A673 (cell line): Measurements from ENCODE around the gene AEBP2. TPM values are rescaled to one million over a fixed set of nuclear protein-coding genes. Genes with fewer than 3 reads are reported as not detected.

Experiments used
- BruUV-seq: library from RNA; stranded (reverse); fragments of 400-500 nt; replicated peaks from 2 replicates; lab custom pipeline; 2021; lab: Mats Ljungman, UMichigan
- CTCF ChIA-PET: fragments of 300-600 bp; sonication (Branson Sonifier 250); formaldehyde crosslinking; loops from one replicate; lab custom pipeline; 2022; ENCODE audit warnings: antibody characterized with exemption; lab: Charles Lee
- POLR2A ChIA-PET: fragments of 300-600 bp; sonication (Branson Sonifier 250); formaldehyde crosslinking; loops from one replicate; lab custom pipeline; 2022; ENCODE audit warnings: antibody characterized with exemption; ENCODE audit not compliant: low non-redundant PET; lab: Charles Lee
- DNase-seq: peaks from one replicate; pipeline ENCODE4 v3.0.0-alpha.2; 2015; ENCODE audit warnings: low spot score
- H3K27ac ChIP-seq: fragments of 200-600 bp; sonication (generic); 2 replicates; pipeline ENCODE4 v1.5.1; 2016; ENCODE audit warnings: mixed run types, low read depth, mild to moderate bottlenecking, mixed read lengths, antibody characterized with exemption, low read length; ENCODE audit not compliant: poor library complexity, severe bottlenecking
- H3K27me3 ChIP-seq: fragments of 200-600 bp; sonication (generic); replicated peaks from 2 replicates; pipeline ENCODE4 v1.6.1; 2017; ENCODE audit warnings: mixed run types, low read depth, mild to moderate bottlenecking, mixed read lengths, antibody characterized with exemption, low read length; ENCODE audit not compliant: insufficient read depth, poor library complexity
- H3K36me3 ChIP-seq: fragments of 200-600 bp; sonication (generic); 2 replicates; pipeline ENCODE4 v1.6.1; 2016; ENCODE audit warnings: mixed run types, mild to moderate bottlenecking, mixed read lengths, antibody characterized with exemption, low read length; ENCODE audit not compliant: insufficient read depth, poor library complexity, severe bottlenecking
- H3K4me1 ChIP-seq: fragments of 200-600 bp; sonication (generic); 2 replicates; pipeline ENCODE4 v1.6.1; 2017; ENCODE audit warnings: mixed run types, mild to moderate bottlenecking, mixed read lengths, antibody characterized with exemption, low read length; ENCODE audit not compliant: insufficient read depth, poor library complexity, severe bottlenecking
- H3K4me3 ChIP-seq: fragments of 200-600 bp; sonication (generic); 2 replicates; pipeline ENCODE4 v1.5.1; 2016; ENCODE audit warnings: low read depth, mixed run types, mild to moderate bottlenecking, mixed read lengths, low read length; ENCODE audit not compliant: poor library complexity, severe bottlenecking
- H3K9me3 ChIP-seq: fragments of 200-600 bp; sonication (generic); 2 replicates; pipeline ENCODE4 v1.6.1; 2016; ENCODE audit warnings: mixed run types, low read depth, mild to moderate bottlenecking, mixed read lengths, antibody characterized with exemption, low read length; ENCODE audit not compliant: poor library complexity, severe bottlenecking
- EZH2 ChIP-seq: fragments of 200-600 bp; sonication (generic); IDR thresholded peaks from 2 replicates; pipeline ENCODE4 v1.6.1; 2017; ENCODE audit warnings: borderline replicate concordance, low read depth, mild to moderate bottlenecking, mixed read lengths, antibody characterized with exemption, low read length; ENCODE audit not compliant: poor library complexity, severe bottlenecking
- intact Hi-C: fragments of 100-400 bp; cut with micrococcal nuclease; formaldehyde crosslinking; loops from one replicate; pipeline ENCODE4 v1.10.0; 2022; ENCODE audit not compliant: unreplicated experiment
- total RNA-seq: library from RNA; stranded (reverse); gene quantifications from 2 replicates; pipeline ENCODE4 v1.2.3, GENCODE V29; 2021
- TF ChIP-seq, protein P1 (sequence below): fragments of 300-800, 200-600 bp; sonication (generic); conservative IDR thresholded peaks from 2 replicates; pipeline ENCODE4 v1.5.1; 2017; ENCODE audit warnings: low read depth, mild to moderate bottlenecking, antibody characterized with exemption, low read length, moderate library complexity, mixed read lengths

AEBP2 gene
- total RNA-seq, 1 experiment from 2014 or later: 47.6 TPM

DNA sequence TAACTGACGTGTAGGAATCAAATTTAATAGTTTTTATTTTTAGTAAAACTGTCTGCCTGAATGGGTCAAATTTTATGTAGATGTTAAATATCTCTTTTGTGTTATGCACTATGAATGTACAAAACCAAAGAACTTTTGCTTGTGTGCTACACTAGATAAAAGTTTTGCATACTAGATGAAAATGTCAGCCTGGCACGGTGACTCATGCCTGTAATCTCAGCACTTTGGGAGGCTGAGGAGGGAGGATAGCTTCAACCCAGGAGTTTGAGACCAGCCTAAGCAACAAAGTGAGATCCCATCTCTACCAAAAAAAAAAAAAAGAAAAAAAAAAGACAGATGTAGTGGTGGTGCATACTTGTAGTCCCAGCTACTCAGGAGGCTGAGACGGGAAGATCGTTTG, 11.1 kb downstream of the AEBP2 start:
- ChIA-PET POLR2A (no interaction called here), CTCF (no interaction called here)
- no peaks in the 10 kb centered on the region for H3K27me3 ChIP-seq
- BruUV-seq: no TSS peak
- no peaks in the 10 kb centered on the region for H3K36me3 ChIP-seq
- intact Hi-C loops: no loop called here
- DNase-seq: no peak
- peaks cover 20% of the 10 kb centered on the region for H3K4me1 ChIP-seq
- H3K4me3 ChIP-seq: no peak overlapping the region
- H3K27ac ChIP-seq: peak overlapping the region; percentile 32
- no peak for TF ChIP-seq EZH2
- TF ChIP-seq, protein P1, sequence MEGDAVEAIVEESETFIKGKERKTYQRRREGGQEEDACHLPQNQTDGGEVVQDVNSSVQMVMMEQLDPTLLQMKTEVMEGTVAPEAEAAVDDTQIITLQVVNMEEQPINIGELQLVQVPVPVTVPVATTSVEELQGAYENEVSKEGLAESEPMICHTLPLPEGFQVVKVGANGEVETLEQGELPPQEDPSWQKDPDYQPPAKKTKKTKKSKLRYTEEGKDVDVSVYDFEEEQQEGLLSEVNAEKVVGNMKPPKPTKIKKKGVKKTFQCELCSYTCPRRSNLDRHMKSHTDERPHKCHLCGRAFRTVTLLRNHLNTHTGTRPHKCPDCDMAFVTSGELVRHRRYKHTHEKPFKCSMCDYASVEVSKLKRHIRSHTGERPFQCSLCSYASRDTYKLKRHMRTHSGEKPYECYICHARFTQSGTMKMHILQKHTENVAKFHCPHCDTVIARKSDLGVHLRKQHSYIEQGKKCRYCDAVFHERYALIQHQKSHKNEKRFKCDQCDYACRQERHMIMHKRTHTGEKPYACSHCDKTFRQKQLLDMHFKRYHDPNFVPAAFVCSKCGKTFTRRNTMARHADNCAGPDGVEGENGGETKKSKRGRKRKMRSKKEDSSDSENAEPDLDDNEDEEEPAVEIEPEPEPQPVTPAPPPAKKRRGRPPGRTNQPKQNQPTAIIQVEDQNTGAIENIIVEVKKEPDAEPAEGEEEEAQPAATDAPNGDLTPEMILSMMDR: no peak
- H3K9me3 ChIP-seq: no peaks in the 10 kb centered on the region

DNA sequence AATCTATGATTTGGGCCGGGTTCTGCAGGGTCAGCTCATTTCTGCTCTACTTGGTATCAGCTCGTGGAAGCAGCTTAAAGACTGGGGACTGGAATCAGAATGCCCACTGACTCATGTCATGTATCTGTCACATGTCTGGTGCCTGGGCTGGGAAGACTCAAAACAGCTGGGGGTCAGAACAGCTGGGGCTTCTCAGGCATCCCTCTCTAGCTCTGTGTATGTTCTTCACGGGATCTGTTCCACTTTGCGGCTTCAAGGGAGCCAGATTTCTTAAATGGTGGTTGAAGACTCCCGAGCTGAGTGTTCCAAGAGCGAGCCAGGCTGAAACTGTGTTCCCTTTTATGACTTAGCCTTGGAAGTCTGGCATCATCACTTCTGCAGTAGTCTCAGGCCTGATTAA, 11.9 kb downstream of the AEBP2 start:
- DNase-seq: peak; percentile 71
- no TSS peak for BruUV-seq
- TF ChIP-seq, protein P1: no peak
- TF ChIP-seq EZH2: no peak
- POLR2A ChIA-PET: no interaction called here
- H3K27ac ChIP-seq: no peak overlapping the region
- peaks cover 1% of the 10 kb centered on the region for H3K36me3 ChIP-seq
- intact Hi-C loops: no loop called here
- no peaks in the 10 kb centered on the region for H3K27me3 ChIP-seq
- peaks cover 20% of the 10 kb centered on the region for H3K4me1 ChIP-seq
- CTCF ChIA-PET: no interaction called here
- no peaks in the 10 kb centered on the region for H3K9me3 ChIP-seq
- H3K4me3 ChIP-seq: no peak overlapping the region

DNA sequence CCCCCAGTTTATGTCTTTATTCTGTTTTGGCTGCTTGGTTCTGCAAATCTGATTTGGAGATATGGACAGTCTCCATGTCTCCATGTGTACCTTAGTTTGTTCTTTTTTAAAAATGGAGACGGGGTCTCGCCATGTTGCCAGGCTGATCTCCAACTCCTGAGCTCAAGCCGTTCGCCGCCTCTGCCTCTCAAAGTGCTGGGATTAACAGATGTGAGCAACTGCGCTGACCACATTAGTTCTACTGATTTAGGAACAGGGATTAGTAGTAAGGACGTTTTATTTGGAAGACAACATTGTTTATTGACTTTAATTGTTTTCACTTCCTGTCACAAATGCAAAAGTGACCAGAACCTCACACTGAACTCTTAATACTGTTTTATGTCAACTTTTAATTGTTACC, 14.7 kb downstream of the AEBP2 start:
- no TSS peak for BruUV-seq
- intact Hi-C loops: no loop called here
- no peak overlapping the region for H3K27ac ChIP-seq
- no peaks in the 10 kb centered on the region for H3K9me3 ChIP-seq
- POLR2A ChIA-PET: no interaction called here
- H3K4me1 ChIP-seq: peaks cover 27% of the 10 kb centered on the region
- peaks cover 4% of the 10 kb centered on the region for H3K36me3 ChIP-seq
- no peak for DNase-seq
- TF ChIP-seq, protein P1: no peak
- TF ChIP-seq EZH2: no peak
- H3K27me3 ChIP-seq: no peaks in the 10 kb centered on the region
- no peak overlapping the region for H3K4me3 ChIP-seq
- CTCF ChIA-PET: no interaction called here
